ENCODE measurements around the gene ENPP3.

ENPP3 gene

DNA sequence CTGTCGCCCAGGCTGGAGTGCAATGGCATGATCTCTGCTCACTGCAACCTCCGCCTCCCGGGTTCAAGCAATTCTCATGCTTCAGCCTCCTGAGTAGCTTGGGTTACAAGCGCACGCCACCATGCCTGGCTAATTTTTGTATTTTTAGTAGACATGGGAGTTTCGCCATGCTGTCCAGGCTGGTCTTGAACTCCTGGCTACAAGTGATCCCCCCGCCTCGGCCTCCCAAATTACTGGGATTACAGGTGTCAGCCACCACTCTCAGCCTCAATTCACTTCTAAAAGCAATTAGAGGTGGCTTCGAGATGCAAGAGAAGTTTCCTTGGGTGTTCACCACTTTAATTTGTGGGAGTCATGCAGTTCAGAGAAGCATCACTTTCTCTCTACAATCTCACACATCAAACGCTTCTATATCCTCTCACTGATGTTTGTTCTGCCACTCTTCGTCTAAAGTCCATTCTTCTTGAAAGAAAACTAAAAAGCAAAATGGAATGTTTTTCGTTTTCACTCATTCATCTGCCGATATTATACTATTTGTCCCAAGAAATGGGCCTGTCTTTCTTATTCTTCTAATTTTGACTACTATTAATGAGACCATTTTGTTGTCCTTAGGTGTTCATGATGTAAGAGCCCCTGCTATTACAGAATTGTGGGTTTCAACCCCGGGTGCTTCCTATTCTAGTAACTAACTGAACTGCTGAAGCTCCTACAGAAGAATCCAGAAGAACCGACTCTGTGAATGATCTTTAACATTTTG is 132.5 kb downstream of the ENPP3 start:
- no peak for DNase-seq

DNA sequence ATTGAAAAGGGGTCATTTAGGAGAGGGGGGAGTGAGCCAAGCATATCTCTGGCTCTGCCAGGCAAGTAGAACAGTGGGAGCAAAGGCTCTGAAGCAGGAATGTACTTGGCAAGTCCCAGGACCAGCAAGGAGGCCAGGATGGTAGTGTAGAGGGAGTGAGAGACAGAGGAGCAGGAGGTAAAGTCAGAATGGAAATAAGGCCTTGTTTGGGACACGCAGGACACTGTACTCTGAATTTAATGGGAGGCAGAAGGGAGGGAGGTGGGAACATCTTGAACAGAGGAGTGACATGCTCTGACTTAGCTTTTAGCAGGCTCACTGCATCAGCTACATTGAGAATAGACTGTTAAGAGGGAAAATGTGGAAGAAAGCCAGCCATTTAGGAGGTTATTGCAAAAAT is 133.7 kb downstream of the ENPP3 start:
- DNase-seq: no peak

DNA sequence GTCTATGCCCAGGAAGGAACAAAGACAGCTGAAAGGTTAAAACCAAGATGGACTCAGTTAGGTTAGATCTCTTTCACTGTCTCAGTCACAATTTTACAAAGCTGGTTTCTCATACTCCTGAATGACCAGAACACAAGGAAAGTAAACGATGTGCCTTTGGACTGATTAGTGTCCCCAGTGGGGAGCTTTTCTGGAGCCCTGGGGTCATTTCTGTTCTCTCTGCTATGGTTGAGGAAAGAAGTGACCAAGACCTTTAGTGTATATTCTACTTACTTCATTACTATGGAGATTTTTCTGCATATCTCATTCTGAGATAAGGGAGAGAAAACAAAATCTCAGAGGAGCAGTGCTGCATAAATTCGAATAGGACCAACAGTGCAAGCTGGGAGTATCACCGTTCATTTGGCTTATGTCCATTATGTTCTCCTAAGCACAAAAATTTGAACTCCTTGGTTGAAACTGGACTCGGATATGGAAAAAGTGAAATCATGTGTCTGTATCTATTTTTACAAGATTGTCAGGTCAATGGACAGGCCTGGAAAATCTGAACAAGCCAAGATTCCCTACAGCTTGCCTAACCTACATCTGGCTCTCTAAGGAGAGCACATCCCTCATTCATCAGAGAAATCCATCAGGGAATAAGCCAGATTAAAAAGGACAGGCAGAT is 136.3 kb downstream of the ENPP3 start:
- DNase-seq: no peak

DNA sequence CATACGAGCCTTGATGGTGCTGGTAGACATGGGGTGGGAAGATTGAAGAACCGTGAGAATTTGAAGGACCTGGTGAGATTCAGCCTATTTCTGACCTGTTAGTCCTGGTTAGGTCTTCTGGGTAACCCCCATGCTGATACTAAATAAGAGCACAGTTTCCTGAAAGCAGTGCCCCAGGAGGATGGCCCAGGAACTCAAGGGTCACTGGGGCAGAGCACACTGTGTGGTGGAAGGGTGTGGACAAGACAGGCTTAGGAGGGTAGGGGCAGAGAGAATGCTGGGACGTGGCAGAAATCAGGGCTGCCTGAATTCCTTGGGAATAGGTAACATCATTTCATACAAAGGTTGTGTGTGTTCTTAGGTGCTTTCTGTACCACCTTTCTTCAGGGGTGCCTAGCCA is 138.8 kb downstream of the ENPP3 start:
- no peak for DNase-seq

DNA sequence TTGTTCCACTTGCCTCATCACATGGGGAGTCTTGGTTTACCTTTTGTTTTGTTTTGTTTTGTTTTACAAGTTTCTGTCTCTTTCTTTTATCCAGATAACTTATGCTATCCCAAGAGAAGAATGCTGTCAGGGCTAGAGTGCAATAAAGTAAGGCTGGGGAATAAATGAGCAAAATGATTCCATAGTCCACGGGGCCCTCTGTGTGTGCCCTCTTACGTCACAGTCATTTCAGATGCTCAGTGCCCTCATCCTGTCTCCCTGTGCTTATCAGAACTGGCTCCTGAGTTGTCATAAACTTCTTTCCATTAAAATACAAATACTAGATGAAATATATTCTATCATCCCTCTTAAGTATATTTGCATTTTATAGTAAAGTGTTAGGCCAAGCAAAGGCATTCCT is 139.9 kb downstream of the ENPP3 start:
- no peak for DNase-seq

DNA sequence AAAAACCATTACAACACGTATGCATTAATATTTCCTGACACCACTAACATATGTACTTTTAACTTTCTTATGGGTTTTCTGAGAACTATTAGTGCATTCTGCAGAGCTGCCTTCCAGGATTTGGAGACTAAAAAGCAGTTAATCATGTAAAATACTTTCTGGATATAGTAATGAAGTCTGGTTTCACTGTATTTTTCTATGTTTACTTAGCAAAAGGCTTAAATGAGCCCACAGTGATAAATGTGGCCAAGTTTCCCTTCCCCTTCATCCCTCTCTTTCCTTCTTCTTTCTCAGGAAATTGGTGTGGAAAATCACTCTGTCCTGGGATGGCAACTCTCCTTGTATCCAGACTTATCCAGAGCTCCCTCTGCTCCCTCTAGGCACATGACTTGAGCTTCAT is 141.1 kb downstream of the ENPP3 start:
- no peak for DNase-seq

DNA sequence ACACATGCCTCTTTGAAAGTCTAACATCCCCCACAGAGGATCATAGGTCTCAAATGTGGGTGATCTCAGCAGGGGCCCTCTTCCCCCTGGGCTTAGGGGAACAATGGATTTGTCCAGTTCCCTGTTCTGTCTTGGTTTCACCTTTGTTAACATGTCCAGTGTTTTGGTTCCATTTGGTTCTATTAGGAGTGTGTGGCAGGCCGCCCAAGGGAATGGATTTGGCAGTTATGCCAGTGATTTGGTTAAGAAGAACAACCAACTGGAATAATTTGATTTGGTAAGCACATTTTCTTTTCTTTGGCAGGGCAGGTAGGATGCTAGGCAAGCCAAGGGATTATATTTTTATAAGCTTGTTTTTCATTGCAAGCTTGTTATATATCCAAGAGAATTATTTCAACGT is 142.2 kb downstream of the ENPP3 start:
- DNase-seq: no peak

DNA sequence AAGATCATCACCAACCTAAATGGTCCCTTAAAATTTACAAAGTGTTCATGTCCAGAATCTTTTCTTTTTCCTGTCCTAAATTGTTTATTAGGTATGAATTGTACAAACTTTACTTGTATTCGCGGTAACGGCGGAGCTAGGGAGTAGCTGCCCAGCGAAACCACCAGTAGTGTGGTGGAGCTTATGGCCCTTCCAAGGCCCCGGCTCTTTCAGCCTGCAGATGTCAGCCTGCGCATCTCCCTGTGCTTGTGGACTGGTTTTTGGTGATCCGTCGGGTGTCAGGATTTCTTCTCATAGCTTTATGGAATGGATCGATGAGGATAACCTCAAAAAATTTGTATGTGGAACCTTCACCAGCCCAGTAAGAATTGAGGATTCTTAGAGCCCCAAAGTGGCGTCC is 143.5 kb downstream of the ENPP3 start:
- no peak for DNase-seq

DNA sequence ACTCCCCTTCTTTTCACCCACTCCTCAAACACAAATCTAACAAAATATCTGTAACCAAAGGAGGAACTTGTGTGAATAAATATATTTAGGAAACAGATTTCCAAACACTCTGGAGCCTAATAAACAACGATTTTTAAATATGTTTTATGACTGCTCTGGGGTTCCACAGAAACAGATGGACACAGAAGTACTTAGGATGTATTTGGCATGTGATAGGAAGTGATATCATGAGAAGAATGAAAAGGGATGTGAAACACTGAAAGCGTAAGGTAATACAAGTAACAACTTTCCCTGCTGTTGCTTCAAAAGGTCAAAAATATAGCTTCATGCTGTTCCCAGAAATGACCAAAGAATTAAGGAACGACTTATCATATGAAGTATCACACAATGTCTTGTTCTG is 144.6 kb downstream of the ENPP3 start:
- no peak for DNase-seq

DNA sequence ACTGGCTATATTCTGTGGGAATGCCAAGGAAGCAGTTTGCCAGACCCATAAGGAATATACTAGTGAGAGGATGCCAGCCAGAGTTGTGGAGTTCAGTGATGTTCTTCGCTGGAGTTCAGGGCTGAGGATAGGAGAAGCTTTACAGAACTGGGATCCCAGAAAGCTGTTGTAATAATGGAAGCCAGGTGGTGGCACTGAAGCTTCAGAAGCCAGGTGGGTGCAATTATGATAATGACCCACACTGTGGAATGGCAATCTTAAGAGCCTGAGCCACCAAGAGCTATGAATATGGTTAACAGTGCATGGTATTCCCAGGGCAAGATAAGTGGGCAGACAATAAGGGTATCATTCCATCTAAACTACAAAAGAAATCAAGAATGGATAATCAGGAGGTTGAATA is 145.7 kb downstream of the ENPP3 start:
- DNase-seq: no peak

DNA sequence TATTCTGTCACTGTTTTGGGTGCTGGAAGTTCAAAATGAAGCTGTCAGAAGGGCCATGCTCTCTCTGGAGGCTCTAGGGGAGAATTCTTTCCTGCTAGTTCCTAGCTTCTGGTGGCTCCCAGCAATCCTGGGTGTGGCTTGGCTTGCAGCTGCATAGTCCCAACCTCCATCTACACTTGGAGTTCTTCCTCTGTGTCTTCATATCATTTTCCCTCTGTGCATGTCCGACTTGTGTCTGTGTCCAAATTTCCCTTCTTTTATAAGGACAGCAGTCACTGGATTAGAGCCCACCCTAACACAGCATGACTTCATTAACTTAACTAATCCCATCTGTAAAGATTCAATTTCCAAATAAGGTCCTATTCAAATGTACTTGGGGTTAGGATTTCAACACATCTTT is 147.5 kb downstream of the ENPP3 start:
- DNase-seq: no peak

DNA sequence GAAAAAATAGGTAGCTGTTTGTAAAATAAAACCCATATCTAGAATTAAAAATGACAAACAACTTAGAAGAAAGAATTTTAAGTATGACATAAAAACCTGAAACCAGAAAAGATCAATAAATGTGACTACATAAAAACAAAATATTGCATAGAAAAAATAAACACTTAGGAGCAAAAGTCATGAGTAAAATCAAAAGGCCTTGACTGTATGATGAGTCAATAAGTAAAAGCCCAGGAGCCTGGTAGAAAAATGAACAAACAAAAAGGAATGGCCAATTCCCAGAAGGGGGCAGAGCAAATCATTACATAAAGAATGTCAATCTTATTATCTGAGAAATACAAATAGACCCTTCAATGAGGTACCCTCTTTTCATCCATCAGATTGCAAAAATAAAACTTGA is 150.0 kb downstream of the ENPP3 start:
- DNase-seq: no peak

DNA sequence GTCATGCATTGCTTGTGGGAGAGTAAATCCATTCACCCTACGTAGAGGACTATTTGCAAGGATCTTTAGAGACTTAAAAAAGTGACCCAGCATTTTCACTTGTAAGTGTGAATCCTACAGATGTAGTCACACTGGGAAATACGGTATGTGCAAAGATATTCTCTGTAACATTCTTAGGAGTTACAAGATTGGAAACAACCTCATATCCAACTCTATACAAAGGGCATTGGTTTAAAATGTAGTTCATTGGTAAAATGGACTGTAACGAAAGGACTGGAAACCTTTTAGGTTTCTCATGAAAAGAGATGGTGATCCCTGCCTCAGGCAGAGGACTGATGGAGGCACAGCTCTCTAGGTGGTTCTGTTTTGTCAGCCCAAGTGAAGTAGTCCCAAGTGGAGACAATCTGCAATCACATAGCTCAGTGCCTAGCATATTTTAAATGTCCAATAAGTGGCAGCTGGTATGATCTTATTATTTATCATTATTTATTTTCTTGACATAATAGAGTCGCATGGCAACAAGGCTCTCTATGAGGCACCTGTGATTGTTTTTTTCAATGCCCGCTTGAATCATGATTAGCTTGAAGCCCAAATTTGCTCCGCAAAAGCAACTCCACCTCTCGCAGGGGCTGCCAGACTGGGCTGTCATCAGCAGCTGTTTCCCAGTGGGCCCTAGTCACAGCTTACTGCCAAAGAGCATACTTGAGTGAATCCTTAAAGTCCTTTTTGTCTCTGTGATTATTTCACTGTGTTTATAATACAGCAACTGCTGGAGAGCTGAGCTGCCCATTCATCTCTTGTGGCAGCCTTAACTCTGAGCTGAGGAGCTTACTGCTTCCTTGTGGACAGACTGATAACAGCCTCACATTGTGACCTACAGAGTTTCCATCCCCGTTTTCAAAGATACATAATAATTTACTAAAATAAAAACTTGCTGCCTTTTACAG is 150.9 kb downstream of the ENPP3 start:
- no peak for DNase-seq

DNA sequence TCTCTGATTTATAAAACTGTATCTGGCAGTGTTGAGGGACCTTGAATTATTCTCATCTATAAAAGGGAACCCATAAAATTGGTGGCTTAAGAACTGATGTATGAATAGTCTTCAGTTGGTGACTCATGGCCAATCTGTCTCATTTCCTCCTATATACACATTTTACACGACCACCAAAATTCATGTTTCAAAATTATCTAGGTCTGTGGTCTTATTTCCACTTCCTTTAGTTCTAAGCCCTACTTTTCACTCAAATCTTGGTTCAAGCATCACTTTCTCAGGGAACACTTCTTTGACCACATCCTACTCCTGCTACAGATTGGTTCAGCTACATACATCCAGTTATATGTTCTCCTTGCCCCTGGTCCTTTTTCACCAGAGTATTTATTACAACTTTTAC is 152.1 kb downstream of the ENPP3 start:
- DNase-seq: no peak

DNA sequence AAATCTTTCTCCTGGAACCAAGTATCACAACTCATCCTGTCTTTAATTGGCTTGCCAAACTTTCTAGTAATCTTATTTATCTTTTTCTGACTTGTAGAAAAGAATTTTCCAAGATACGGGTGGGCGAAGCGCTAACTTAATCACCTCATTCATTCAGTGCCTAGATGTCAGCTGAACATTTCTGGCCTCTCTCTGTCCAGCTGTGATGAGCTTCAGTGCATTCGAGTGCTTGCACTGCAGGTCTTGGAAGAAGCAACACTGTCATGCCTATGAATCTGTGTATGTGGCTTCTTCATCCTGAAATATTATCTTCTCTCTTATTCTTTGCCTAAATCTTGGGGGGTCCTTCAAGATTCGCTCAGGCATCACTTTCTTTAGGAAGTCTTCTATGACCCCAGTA is 154.4 kb downstream of the ENPP3 start:
- DNase-seq: no peak

DNA sequence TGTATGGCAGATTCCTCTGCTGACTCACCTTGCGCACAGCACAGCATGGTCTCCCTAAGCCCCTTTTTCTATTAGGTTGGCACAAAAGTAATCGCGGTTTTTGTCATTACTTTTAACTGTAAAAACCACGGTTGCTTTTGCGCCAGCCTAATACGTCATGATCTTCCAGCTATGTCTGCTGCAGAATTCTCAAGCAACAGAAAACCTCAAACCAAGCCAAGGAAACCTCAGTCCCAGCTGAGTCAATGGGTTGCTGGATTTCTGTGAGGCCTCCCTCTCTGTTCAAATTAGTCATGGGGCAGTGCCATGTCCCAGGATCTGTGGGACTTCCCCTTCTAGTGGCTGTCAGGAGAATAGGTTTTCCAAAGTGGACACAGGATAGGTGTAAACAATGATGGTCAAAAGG is 155.0 kb downstream of the ENPP3 start:
- no peak for DNase-seq

DNA sequence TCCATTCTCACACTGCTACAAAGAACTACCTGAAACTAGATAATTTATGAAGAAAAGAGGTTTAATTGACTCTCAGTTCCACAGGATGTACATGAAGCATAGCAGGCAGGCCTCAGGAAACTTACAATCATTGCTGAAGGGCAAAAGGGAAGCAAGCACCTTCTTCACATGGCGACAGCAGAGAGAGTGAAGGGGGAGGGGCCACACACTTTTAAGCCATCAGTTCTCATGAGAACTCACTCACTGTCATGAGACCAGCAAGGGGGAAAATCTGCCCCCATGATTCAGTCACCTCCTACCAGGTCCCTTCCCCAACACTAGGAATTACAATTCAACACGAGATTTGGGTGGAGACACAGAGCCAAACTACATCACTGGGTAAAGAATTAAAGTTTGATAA is 158.3 kb downstream of the ENPP3 start:
- no peak for DNase-seq

Measured in activated CD4-positive, alpha-beta T cell treated with anti-CD3 and anti-CD28 coated beads for 1 hour (primary cell).